ENCODE results near the gene IFI27L2.

IFI27L2 gene

GRCh38 chr14:94139006-94139405 is 9.6 kb upstream of the IFI27L2 start:
- Histone ChIP-seq H3K4me3 (ENCODE audit: insufficient read depth, low read depth, low read length, poor library complexity, severe bottlenecking) (no peak overlapping the region), H3K27ac (ENCODE audit: insufficient read depth, low read length, poor library complexity, severe bottlenecking) (no peak overlapping the region), H3K9me3 (ENCODE audit: control insufficient read depth, low read length) (no peaks in the 10 kb centered on the region), H3K27me3 (replicated peaks; ENCODE audit: control insufficient read depth, insufficient read depth, low read length, poor library complexity, severe bottlenecking) (no peaks in the 10 kb centered on the region), H3K36me3 (ENCODE audit: control insufficient read depth, insufficient read depth, low read length) (no peaks in the 10 kb centered on the region), H3K4me1 (ENCODE audit: control insufficient read depth, insufficient read depth, low read length, poor library complexity, severe bottlenecking) (no peaks in the 10 kb centered on the region)
- no peak for DNase-seq

DNA sequence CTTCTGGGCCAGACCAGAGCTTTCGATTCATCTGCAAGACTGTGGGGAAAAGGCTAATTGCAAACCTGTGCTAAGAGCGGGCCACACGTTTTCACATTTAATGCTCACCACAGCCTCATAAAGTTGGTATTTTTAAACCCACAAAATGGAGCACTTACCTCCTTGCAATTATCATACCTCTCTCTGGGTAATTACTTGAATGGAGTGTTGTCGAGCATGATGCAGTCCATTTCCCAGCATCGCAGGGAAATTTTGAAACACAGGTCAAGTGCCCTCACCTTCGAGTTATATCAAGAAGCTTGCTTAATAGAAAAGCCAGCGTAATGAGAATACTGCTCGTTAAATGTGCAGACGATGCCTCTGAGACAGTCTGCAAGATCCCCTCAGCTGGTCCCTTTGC is 8.8 kb upstream of the IFI27L2 start:
- Histone ChIP-seq H3K9me3 (ENCODE audit: control insufficient read depth, low read length) (no peaks in the 10 kb centered on the region), H3K4me1 (ENCODE audit: control insufficient read depth, insufficient read depth, low read length, poor library complexity, severe bottlenecking) (no peaks in the 10 kb centered on the region), H3K27ac (ENCODE audit: insufficient read depth, low read length, poor library complexity, severe bottlenecking) (no peak overlapping the region), H3K36me3 (ENCODE audit: control insufficient read depth, insufficient read depth, low read length) (no peaks in the 10 kb centered on the region), H3K4me3 (ENCODE audit: insufficient read depth, low read depth, low read length, poor library complexity, severe bottlenecking) (no peak overlapping the region), H3K27me3 (replicated peaks; ENCODE audit: control insufficient read depth, insufficient read depth, low read length, poor library complexity, severe bottlenecking) (no peaks in the 10 kb centered on the region)
- no peak for DNase-seq

GRCh38 chr14:94136575-94137331 is 7.3 kb upstream of the IFI27L2 start:
- no peaks in the 10 kb centered on the region for H3K27me3 ChIP-seq (replicated peaks; ENCODE audit: control insufficient read depth, insufficient read depth, low read length, poor library complexity, severe bottlenecking)
- no peaks in the 10 kb centered on the region for H3K36me3 ChIP-seq (ENCODE audit: control insufficient read depth, insufficient read depth, low read length)
- H3K27ac ChIP-seq (ENCODE audit: insufficient read depth, low read length, poor library complexity, severe bottlenecking), result no peak overlapping the region
- H3K4me1 ChIP-seq (ENCODE audit: control insufficient read depth, insufficient read depth, low read length, poor library complexity, severe bottlenecking), result no peaks in the 10 kb centered on the region
- H3K4me3 ChIP-seq (ENCODE audit: insufficient read depth, low read depth, low read length, poor library complexity, severe bottlenecking), result no peak overlapping the region
- H3K9me3 ChIP-seq (ENCODE audit: control insufficient read depth, low read length), result no peaks in the 10 kb centered on the region
- DNase-seq, result peak; percentile 62 to 74 (median 66)

GRCh38 chr14:94135476-94135875 is 6.1 kb upstream of the IFI27L2 start:
- Histone ChIP-seq H3K9me3 (ENCODE audit: control insufficient read depth, low read length) (no peaks in the 10 kb centered on the region), H3K36me3 (ENCODE audit: control insufficient read depth, insufficient read depth, low read length) (no peaks in the 10 kb centered on the region), H3K27me3 (replicated peaks; ENCODE audit: control insufficient read depth, insufficient read depth, low read length, poor library complexity, severe bottlenecking) (no peaks in the 10 kb centered on the region), H3K27ac (ENCODE audit: insufficient read depth, low read length, poor library complexity, severe bottlenecking) (no peak overlapping the region), H3K4me1 (ENCODE audit: control insufficient read depth, insufficient read depth, low read length, poor library complexity, severe bottlenecking) (no peaks in the 10 kb centered on the region), H3K4me3 (ENCODE audit: insufficient read depth, low read depth, low read length, poor library complexity, severe bottlenecking) (no peak overlapping the region)
- DNase-seq, result no peak

GRCh38 chr14:94132285-94132887 is 3.0 kb upstream of the IFI27L2 start:
- no peaks in the 10 kb centered on the region for H3K36me3 ChIP-seq (ENCODE audit: control insufficient read depth, insufficient read depth, low read length)
- DNase-seq, result peak; percentile 11 to 48 (median 18)
- no peaks in the 10 kb centered on the region for H3K9me3 ChIP-seq (ENCODE audit: control insufficient read depth, low read length)
- no peak overlapping the region for H3K27ac ChIP-seq (ENCODE audit: insufficient read depth, low read length, poor library complexity, severe bottlenecking)
- no peak overlapping the region for H3K4me3 ChIP-seq (ENCODE audit: insufficient read depth, low read depth, low read length, poor library complexity, severe bottlenecking)
- no peaks in the 10 kb centered on the region for H3K27me3 ChIP-seq (replicated peaks; ENCODE audit: control insufficient read depth, insufficient read depth, low read length, poor library complexity, severe bottlenecking)
- H3K4me1 ChIP-seq (ENCODE audit: control insufficient read depth, insufficient read depth, low read length, poor library complexity, severe bottlenecking), result no peaks in the 10 kb centered on the region

DNA sequence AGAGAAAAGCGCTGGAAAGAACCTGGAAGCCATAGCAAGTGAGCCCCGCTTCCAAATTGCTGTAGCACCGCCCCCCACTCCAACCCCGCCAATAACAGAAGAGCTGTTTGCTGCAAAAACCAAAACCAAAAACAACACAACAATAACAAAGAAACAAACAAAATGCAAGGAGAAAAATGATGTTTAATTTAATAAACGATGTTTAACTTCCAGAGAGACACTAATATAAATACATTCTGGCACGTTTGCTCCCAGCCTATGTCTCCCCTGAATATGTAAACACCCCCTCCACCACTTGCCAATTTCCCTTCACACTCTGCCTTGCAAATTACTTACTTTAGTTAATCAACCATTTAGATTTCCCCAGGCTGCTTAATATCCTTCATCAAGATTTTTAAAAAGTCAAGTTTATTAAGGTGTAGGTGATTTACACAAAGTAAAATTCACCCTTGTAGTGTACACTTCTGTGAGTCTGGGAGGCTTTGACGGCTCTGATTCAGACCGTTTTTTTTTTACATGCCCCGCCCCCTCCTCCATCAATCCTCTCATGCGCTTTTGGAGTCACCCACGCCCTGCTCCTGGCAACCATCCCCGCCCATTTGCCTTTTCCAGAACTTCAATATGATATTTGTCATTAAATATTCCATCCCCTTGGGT is 482 bp upstream of the IFI27L2 start:
- peak overlapping the region; percentile 54 for H3K4me3 ChIP-seq (ENCODE audit: insufficient read depth, low read depth, low read length, poor library complexity, severe bottlenecking)
- no peaks in the 10 kb centered on the region for H3K27me3 ChIP-seq (replicated peaks; ENCODE audit: control insufficient read depth, insufficient read depth, low read length, poor library complexity, severe bottlenecking)
- no peaks in the 10 kb centered on the region for H3K36me3 ChIP-seq (ENCODE audit: control insufficient read depth, insufficient read depth, low read length)
- DNase-seq, result peak in 2 of 3 donors; percentile 5 to 10
- no peaks in the 10 kb centered on the region for H3K4me1 ChIP-seq (ENCODE audit: control insufficient read depth, insufficient read depth, low read length, poor library complexity, severe bottlenecking)
- H3K9me3 ChIP-seq (ENCODE audit: control insufficient read depth, low read length), result no peaks in the 10 kb centered on the region
- peak overlapping the region; percentile 55 for H3K27ac ChIP-seq (ENCODE audit: insufficient read depth, low read length, poor library complexity, severe bottlenecking)

- H3K27me3 ChIP-seq (replicated peaks; ENCODE audit: control insufficient read depth, insufficient read depth, low read length, poor library complexity, severe bottlenecking), result no peaks in the 10 kb centered on the region
- no peak for DNase-seq
- H3K9me3 ChIP-seq (ENCODE audit: control insufficient read depth, low read length), result no peaks in the 10 kb centered on the region
- no peak overlapping the region for H3K27ac ChIP-seq (ENCODE audit: insufficient read depth, low read length, poor library complexity, severe bottlenecking)
- no peak overlapping the region for H3K4me3 ChIP-seq (ENCODE audit: insufficient read depth, low read depth, low read length, poor library complexity, severe bottlenecking)
- H3K36me3 ChIP-seq (ENCODE audit: control insufficient read depth, insufficient read depth, low read length), result no peaks in the 10 kb centered on the region
- H3K4me1 ChIP-seq (ENCODE audit: control insufficient read depth, insufficient read depth, low read length, poor library complexity, severe bottlenecking), result no peaks in the 10 kb centered on the region
These were observed 1.1 kb downstream of the IFI27L2 start for GRCh38 chr14:94128216-94128839.

DNA sequence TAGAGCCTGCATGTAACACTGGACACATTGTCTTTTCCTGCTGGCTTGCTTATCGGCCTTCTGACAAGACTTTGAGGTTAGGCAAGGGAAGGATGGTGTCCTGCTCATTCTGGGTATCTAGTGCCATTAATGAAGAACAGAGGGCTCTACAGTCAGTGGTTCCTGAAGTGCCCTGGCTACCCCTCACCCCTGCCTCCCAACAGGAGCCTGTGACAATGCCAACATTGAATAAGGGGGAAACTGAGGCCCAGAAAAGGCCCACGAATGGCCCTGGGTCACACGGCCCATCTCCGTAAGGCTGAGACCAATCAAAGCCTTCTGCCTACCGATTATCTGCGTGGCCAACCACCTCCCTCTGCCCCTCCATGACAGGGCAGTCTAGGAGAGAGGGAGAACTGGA is 2.1 kb downstream of the IFI27L2 start:
- Histone ChIP-seq H3K4me3 (ENCODE audit: insufficient read depth, low read depth, low read length, poor library complexity, severe bottlenecking) (no peak overlapping the region), H3K36me3 (ENCODE audit: control insufficient read depth, insufficient read depth, low read length) (no peaks in the 10 kb centered on the region), H3K27me3 (replicated peaks; ENCODE audit: control insufficient read depth, insufficient read depth, low read length, poor library complexity, severe bottlenecking) (no peaks in the 10 kb centered on the region), H3K4me1 (ENCODE audit: control insufficient read depth, insufficient read depth, low read length, poor library complexity, severe bottlenecking) (no peaks in the 10 kb centered on the region), H3K27ac (ENCODE audit: insufficient read depth, low read length, poor library complexity, severe bottlenecking) (no peak overlapping the region), H3K9me3 (ENCODE audit: control insufficient read depth, low read length) (no peaks in the 10 kb centered on the region)
- no peak for DNase-seq

- H3K27ac ChIP-seq (ENCODE audit: insufficient read depth, low read length, poor library complexity, severe bottlenecking), result no peak overlapping the region
- H3K4me3 ChIP-seq (ENCODE audit: insufficient read depth, low read depth, low read length, poor library complexity, severe bottlenecking), result no peak overlapping the region
- no peaks in the 10 kb centered on the region for H3K4me1 ChIP-seq (ENCODE audit: control insufficient read depth, insufficient read depth, low read length, poor library complexity, severe bottlenecking)
- no peaks in the 10 kb centered on the region for H3K27me3 ChIP-seq (replicated peaks; ENCODE audit: control insufficient read depth, insufficient read depth, low read length, poor library complexity, severe bottlenecking)
- no peaks in the 10 kb centered on the region for H3K9me3 ChIP-seq (ENCODE audit: control insufficient read depth, low read length)
- DNase-seq, result no peak
- H3K36me3 ChIP-seq (ENCODE audit: control insufficient read depth, insufficient read depth, low read length), result no peaks in the 10 kb centered on the region
These were observed 2.6 kb downstream of the IFI27L2 start for GRCh38 chr14:94126800-94127199.

DNA sequence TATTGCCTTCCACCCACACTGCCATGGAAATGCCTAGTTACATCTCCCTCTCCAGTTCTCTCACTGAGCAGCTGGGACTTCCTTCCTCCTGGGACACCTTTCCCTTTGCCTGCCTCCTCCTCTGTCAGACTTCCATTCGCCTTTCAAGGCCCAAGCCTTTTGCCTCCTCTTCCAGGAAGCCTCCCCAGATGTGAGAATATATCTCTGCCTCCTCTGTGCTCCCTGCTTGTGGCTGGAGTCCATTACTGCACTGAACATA is 3.1 kb downstream of the IFI27L2 start:
- DNase-seq, result no peak
- Histone ChIP-seq H3K27ac (ENCODE audit: insufficient read depth, low read length, poor library complexity, severe bottlenecking) (no peak overlapping the region), H3K27me3 (replicated peaks; ENCODE audit: control insufficient read depth, insufficient read depth, low read length, poor library complexity, severe bottlenecking) (no peaks in the 10 kb centered on the region), H3K4me3 (ENCODE audit: insufficient read depth, low read depth, low read length, poor library complexity, severe bottlenecking) (no peak overlapping the region), H3K4me1 (ENCODE audit: control insufficient read depth, insufficient read depth, low read length, poor library complexity, severe bottlenecking) (no peaks in the 10 kb centered on the region), H3K9me3 (ENCODE audit: control insufficient read depth, low read length) (no peaks in the 10 kb centered on the region), H3K36me3 (ENCODE audit: control insufficient read depth, insufficient read depth, low read length) (no peaks in the 10 kb centered on the region)

All from effector memory CD4-positive, alpha-beta T cell (primary cell).